Measurements from ENCODE around the gene CADM1.

Gene CADM1

GRCh38 chr11:115504276-115505158, at the start of gene CADM1:
TSS of gene CADM1 (minus strand) at chr11:115504415.
- H3K4me3 ChIP-seq (ENCODE audit: low read depth, low read length), result peak within 1 kb of the TSS; percentile 92
- peak; percentile 92 for DNase-seq (ENCODE audit: low read depth)
- in situ Hi-C loops (cut with HindIII; ENCODE audit: low sequenced_read_pairs), result no loop called here
- TF ChIP-seq CTCF (IDR thresholded peaks at IDR 0.05; ENCODE audit: low read depth, low read length, missing control alignments), result peak; percentile 75

- in situ Hi-C loops (cut with HindIII; ENCODE audit: low sequenced_read_pairs), result no loop called here
- TF ChIP-seq CTCF (IDR thresholded peaks at IDR 0.05; ENCODE audit: low read depth, low read length, missing control alignments), result no peak
Measured at GRCh38 chr11:115552773-115553438, 48.7 kb upstream of the CADM1 start.

GRCh38 chr11:115552151-115552772, 48.0 kb upstream of the CADM1 start:
- no peak for DNase-seq (ENCODE audit: low read depth)
- H3K4me3 ChIP-seq (ENCODE audit: low read depth, low read length), result no peak overlapping the region
- in situ Hi-C loops (cut with HindIII; ENCODE audit: low sequenced_read_pairs), result no loop called here
- no peak for TF ChIP-seq CTCF (IDR thresholded peaks at IDR 0.05; ENCODE audit: low read depth, low read length, missing control alignments)

More at GRCh38 chr11:115552773-115553438, 48.7 kb upstream of the CADM1 start:
- H3K4me3 ChIP-seq (ENCODE audit: low read depth, low read length), result no peak overlapping the region
- DNase-seq (ENCODE audit: low read depth), result no peak

GRCh38 chr11:115550291-115551059, 46.3 kb upstream of the CADM1 start:
- in situ Hi-C loops (cut with HindIII; ENCODE audit: low sequenced_read_pairs), result no loop called here
- DNase-seq (ENCODE audit: low read depth), result no peak
- no peak for TF ChIP-seq CTCF (IDR thresholded peaks at IDR 0.05; ENCODE audit: low read depth, low read length, missing control alignments)
- no peak overlapping the region for H3K4me3 ChIP-seq (ENCODE audit: low read depth, low read length)

- in situ Hi-C loops (cut with HindIII; ENCODE audit: low sequenced_read_pairs), result no loop called here
- no peak overlapping the region for H3K4me3 ChIP-seq (ENCODE audit: low read depth, low read length)
- no peak for DNase-seq (ENCODE audit: low read depth)
- TF ChIP-seq CTCF (IDR thresholded peaks at IDR 0.05; ENCODE audit: low read depth, low read length, missing control alignments), result no peak
Measured at GRCh38 chr11:115548878-115549528, 44.8 kb upstream of the CADM1 start.

Data from astrocyte of the cerebellum (primary cell).